8988T (cell line): ENCODE results near the gene GMEB2.
"Not testable (repeated sequence)": the region's sequence is repeated elsewhere in the genome, so short reads cannot be mapped to it uniquely, and the experiment has no call there.

ENCODE experiments used
- DNase-seq: peaks from one replicate; pipeline ENCODE4 v3.0.0; 2011

Gene GMEB2

DNA sequence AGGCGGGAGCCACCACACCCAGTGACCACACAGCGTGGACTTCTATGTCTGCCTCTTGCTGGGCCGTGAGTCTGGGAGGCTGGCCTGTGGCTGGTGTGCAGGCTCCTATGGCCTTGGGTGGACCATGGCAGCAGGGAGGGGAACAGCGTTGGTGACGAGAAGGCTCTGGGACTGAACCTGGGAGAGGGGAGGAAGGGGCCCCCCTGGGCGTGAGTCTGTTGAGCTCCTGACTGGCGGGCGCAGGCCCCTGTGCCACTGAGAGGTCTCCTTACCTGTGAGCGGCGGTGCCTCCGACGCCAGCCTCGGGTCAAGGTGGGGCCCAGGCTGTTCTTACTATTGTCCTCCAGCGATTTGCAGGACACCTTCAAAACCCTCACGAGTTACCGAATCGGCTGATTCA lies 40.1 kb downstream of the GMEB2 start:
- no peak for DNase-seq

GRCh38 chr20:63585616-63586565 lies 41.0 kb downstream of the GMEB2 start:
- DNase-seq: no peak

GRCh38 chr20:63582382-63583063 lies 44.4 kb downstream of the GMEB2 start:
- DNase-seq: no peak

- DNase-seq: no peak
Measured at GRCh38 chr20:63580796-63581461, 46.0 kb downstream of the GMEB2 start.

DNA sequence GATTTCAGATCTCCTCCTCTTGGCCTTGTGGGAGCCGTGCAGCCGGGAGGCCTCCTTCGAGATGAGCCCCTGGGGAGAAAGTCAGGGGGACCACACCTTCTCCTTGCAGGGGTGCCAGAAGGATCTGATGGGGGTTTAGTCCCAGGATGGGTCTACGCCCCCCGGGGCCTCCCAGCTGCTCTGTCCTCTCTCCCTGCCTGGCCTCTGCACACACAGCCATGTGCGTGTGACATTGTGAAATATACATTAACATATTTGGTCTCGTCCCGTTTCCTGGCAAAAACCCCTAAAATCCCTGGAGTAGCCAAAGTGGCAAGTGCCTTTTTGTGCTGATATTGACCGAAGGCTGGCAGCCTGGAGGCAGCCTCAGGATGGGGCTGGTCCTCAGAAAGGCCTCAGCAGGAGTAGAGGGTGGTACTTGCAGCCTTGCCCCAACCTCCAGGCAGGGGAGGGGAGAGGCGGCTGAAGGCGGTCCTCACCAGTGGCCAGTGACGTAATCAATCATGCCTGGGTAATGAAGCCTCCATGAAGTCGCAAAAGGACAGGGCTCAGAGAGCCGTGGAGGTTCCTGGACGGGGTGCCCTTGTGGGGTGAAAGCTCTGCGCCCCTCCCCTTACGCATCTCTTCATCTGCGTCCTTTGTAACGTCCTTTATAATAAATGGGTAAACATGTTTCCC lies 47.7 kb downstream of the GMEB2 start:
- no peak for DNase-seq

DNA sequence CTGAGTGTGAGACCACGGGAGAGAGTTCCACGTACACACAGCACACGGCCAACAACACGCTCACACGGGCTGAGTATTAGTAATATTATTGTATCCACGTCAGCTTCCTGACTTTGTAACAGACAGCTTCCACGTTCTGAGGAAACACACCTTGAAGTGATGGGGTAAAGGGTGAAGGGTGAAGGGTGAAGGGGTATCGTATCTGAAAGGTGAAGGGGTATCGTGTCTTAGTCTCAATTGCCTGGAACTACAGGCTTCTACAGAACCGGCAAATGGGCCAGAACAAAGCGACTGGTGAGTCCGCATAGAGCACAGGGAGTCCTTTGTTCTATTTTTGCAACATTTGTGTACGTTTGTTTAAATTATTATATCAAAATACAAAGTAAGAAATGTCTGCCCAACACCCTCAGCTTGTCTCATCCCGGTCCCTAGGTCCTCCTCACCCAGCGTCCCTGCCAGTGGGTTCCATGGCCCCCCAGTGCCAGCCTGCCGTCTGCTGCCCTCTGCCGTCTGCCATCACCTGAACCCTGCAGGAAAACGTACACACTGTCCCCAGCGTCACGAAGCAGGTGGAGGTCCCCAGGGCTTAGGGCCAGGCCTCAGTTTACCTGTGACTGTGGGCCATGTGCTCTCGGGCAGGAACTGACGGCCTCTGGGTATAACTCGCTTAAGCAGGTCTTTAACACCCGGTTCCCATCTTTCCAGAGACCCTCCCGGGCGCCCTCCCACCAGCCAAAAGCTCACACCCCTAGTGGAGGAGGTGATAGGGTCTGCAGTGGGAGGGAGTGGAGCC lies 48.5 kb downstream of the GMEB2 start:
- no peak for DNase-seq

- DNase-seq: no peak
Measured at GRCh38 chr20:63577317-63577894, 49.5 kb downstream of the GMEB2 start.

- DNase-seq: no peak
Measured at GRCh38 chr20:63576311-63576710, 50.6 kb downstream of the GMEB2 start.

DNA sequence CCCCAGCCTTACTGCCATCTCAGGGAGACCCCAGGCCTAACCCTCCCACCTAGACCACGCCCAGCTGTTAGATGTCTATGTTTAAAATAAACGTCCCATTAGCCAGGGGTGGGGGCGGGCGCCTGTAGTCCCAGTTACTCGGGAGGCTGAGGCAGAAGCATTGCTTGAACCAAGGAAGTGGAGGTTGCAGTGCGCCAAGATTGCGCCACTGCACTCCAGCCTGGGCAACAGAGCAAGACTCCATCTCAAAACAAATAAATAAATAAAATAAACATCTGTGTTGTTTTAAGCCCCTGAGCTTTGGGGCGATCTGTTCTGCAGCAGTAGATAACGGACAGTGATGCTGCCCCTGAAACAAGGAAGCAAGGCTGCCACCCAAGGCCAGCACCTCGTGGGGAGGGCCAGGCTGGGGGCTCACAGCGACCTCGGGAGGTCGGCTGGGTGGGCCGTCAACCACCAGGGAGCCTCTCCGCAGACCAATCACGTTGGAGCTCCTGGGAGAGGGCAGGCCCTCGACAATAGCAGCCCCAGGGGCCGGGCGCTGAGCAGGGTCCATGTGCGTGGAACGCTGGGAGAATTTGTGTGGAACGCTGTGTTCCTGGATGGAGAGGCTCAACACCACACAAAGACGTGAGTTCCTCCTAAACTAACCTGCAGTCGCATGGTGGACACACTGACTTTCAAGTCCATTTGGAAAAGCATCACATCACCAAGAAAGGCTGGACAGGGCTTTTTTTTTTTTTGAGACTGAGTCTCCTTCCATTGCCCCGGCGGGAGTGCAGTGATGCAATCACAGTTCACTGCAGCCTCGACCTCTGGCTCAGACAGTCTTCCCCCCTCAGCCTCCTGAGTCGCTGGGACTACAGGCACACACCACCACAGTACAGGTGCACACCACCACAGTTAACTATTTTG lies 51.8 kb downstream of the GMEB2 start:
- no peak for DNase-seq

DNA sequence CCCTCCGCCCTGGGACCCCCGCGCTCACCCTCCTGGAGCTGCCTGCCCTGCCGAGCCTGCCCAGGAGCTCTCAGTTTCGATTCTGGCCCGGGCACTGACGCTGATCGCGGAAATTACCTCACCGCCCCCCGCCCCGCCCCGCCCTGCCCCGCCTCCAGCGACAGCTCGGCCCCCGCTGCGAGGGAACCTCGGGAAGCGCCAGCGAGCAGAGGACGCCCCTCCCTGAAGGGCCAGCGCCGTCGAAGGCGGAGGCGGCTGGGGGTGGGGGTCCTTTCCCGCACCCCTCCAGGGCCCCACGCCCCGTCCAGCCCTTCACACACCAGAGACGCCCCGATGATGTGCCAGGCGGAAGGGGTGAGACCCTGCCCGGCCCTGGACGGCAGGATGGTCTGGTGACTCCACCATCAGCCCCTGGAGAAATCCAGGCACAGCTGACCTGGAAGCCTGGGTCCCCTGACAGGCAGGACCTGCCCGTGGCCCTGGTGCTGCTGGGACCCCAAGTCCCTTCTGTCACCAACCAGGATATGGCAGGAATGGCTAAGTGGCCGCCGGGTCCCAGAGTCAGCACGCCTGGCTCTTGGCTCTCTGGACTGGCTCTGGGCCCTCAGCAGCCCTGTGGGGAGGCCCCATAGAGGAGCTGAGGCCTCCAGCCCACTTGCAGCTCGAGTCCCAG lies 52.6 kb downstream of the GMEB2 start, which contains the start of gene HELZ2:
HELZ2 (minus strand) TSS at position 84 of the 673 bp plus-strand sequence. CDS start 1,854 bp downstream, outside the sequence.
- DNase-seq: no peak

DNA sequence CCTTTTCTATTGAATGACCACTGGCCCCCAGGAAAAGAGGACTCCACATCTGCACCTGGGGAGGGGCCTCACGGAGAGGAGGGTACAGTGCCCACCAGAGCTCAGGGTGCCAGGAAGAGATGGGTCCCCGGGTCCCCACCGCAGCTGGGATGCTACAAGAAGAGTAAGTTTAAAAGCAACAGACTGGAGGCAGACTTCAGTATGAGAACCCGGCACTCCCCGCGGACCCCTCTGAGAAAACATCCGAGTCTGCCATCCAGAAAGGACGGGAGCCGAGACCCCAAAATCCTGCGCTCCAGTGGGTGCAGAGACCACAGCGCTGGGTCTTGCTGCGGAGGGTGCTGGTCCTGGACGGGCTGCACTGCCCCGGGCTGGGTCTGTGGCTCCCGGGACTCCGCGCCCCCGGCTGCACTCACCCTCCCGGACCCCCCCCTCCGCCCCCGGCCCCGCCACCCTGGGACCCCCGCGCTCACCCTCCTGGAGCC lies 53.2 kb downstream of the GMEB2 start:
- DNase-seq: no peak

DNA sequence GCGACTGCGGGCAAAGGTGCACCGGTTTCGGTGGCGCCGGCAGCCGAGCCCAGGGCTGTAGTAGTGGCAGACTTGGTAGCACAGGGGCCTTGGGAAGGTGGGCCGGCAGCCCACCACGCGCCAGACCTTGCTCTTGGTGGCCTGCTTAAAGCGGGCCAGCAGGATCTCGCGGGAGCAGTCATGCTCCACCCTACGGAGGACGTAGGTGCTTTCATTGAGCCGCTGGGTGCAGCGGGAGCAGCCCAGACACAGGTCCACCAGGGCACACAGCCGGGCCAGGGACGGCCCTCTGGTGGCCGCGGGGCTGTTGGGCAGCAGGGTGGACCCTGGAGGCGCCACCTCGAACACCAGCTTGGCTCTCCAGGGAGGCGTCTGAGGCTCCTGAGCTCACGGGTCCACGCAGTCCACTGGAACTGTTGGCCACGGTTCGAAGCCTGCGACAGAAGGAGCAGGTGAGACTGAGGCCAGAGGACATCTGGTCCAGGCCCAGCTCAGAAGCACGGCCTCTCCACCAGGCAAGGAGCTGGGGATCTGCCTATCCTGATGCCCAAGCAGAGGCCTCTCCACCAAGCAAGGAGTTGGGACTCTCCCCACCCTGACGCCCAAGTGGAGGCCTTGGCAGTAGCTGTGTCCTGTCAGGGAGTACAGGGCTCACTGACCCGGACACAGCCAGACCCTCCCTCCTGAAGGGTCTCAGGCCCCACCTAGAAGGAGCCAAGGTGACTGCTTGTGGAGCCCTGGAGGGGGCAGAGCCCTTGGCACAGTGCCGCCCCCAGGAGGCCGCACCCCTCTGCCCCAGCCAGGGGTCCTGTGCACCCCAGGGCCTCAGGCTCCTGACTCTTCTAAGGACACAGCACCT lies 53.9 kb downstream of the GMEB2 start:
- DNase-seq: no peak

GRCh38 chr20:63572071-63572787 lies 54.7 kb downstream of the GMEB2 start:
- DNase-seq: no peak

GRCh38 chr20:63571087-63571478 lies 55.8 kb downstream of the GMEB2 start:
- DNase-seq: not testable (repeated sequence)

- no peak for DNase-seq
Measured at GRCh38 chr20:63570281-63571086, 56.4 kb downstream of the GMEB2 start.

DNA sequence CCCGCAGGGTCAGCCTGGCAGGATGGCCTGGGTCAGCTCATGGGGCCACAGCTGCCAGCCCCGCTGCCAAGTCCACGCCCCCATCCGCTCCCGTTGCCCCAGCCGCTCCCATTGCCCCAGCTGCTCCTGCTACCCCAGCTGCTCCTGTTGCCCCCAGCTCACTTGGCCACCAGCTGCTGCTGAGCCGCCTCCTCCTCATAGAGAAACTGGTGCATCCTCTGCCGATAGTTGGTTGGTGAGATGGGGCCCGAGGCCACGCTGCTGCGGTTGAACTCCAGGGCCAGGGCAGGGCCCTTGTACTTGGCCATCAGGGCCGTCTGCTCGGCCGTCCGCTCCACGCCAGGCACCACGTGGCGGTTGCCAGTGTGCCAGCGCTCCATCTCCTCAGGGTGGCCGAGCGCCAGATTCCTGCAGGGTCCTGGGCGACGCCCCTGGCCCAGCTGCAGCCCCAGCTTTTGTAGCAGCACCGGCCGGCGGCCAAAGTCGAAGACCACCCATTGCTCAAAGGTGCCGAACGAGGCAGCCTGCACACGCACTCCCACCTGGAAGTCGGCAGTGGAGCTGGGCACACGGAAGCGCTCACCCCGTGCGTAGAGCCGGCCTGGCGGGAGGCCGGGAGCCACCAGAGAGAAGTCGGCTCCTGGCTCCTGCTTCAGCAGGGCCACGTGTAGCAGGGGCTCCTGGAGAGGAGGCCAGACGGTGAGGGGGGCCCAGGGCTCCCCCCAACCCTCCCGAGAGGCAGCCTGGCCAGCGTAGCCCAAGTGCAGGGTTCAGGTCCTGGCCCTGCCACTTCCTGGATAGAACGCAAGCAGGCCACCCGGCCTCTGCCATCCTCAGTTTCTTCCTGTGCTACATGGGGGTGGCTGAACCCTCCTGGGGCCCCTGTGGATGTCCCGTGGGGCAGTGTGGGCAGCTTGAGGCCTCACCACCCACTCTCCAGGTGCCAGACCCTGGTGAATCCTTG lies 57.6 kb downstream of the GMEB2 start:
- no peak for DNase-seq
